SK-N-SH (cell line): ENCODE data around the gene TRPV3. TPM values are rescaled to one million over a fixed set of nuclear protein-coding genes. Genes with fewer than 3 reads are reported as not detected.

Experiments
- CTCF ChIA-PET: fragments of 300-600, 350-600 bp; formaldehyde crosslinking; extraction: SDS; loops from one replicate; lab custom pipeline; 2021; lab: Yijun Ruan, JAX
- POLR2A ChIA-PET: fragments of 350-600 bp; sonication (Branson Sonifier 250); formaldehyde crosslinking; extraction: SDS; loops from one replicate; lab custom pipeline; 2020; ENCODE audit warnings: antibody characterized with exemption, inconsistent platforms; lab: Yijun Ruan, JAX
- DNase-seq: peaks from one replicate; pipeline ENCODE4 v3.0.0; 2012
- H2AFZ ChIP-seq: fragments of 200-600 bp; sonication (generic); 2 replicates; pipeline ENCODE4 v1.8.1; 2016; ENCODE audit warnings: antibody characterized with exemption, mild to moderate bottlenecking, low read depth
- H3F3A ChIP-seq: fragments of 200-600 bp; sonication (generic); replicated peaks from 2 replicates; pipeline ENCODE3; 2016; ENCODE audit warnings: antibody characterized with exemption, mild to moderate bottlenecking; ENCODE audit not compliant: insufficient read depth
- H3K27ac ChIP-seq, 2 experiments: fragments of 200-500 bp in 1 of 2; fragments of 200-600 bp in 1 of 2; sonication (Bioruptor generic) in 1 of 2; sonication (generic), shearing (Covaris generic) in 1 of 2; 2 replicates each; pipeline versions ENCODE4 v1.5.1 to v1.6.1; 2014 to 2016; ENCODE audit warnings: low read depth in 2 of 2, inconsistent platforms in 1 of 2, low read length in 1 of 2, mild to moderate bottlenecking in 1 of 2, mixed read lengths in 1 of 2
- H3K27me3 ChIP-seq: fragments of 200-600 bp; sonication (generic), shearing (Covaris generic); 2 replicates; pipeline ENCODE4 v1.6.1; 2016; ENCODE audit warnings: mixed run types; ENCODE audit not compliant: insufficient read depth
- H3K36me3 ChIP-seq, 2 experiments: fragments of 200-500 bp in 1 of 2; fragments of 200-600 bp in 1 of 2; sonication (Bioruptor generic) in 1 of 2; sonication (generic) in 1 of 2; replicated peaks in 1 of 2; 2 replicates each; pipeline versions ENCODE3 to v1.5.1; 2014 to 2016; ENCODE audit warnings: low read length in 1 of 2, mild to moderate bottlenecking in 1 of 2; ENCODE audit not compliant: insufficient read depth in 2 of 2, control insufficient read depth in 1 of 2
- H3K4me1 ChIP-seq, 2 experiments: fragments of 200-500 bp in 1 of 2; fragments of 200-600 bp in 1 of 2; sonication (Bioruptor generic) in 1 of 2; sonication (generic), shearing (Covaris generic) in 1 of 2; 2 replicates each; pipeline versions ENCODE4 v1.5.1 to v1.6.1; 2014 to 2016; ENCODE audit warnings: low read depth in 1 of 2, low read length in 1 of 2, mixed run types in 1 of 2; ENCODE audit not compliant: insufficient read depth in 2 of 2, control insufficient read depth in 1 of 2
- H3K4me2 ChIP-seq: fragments of 200-600 bp; sonication (generic), shearing (Covaris generic); 2 replicates; pipeline ENCODE4 v1.6.1; 2017; ENCODE audit warnings: mixed run types
- H3K4me3 ChIP-seq, 2 experiments: fragments of 200-500 bp in 1 of 2; fragments of 200-600 bp in 1 of 2; sonication (Bioruptor generic) in 1 of 2; sonication (generic), shearing (Covaris generic) in 1 of 2; 2 replicates each; pipeline versions ENCODE4 v1.5.1 to v1.8.1; 2014 to 2016; ENCODE audit warnings: low read depth in 2 of 2, inconsistent platforms in 1 of 2, low read length in 1 of 2, mild to moderate bottlenecking in 1 of 2, mixed read lengths in 1 of 2, moderate library complexity in 1 of 2
- H3K79me2 ChIP-seq: fragments of 200-600 bp; sonication (generic); 2 replicates; pipeline ENCODE4 v1.8.1; 2017; ENCODE audit warnings: mild to moderate bottlenecking; ENCODE audit not compliant: insufficient read depth
- H3K9ac ChIP-seq: fragments of 200-600 bp; sonication (generic); 2 replicates; pipeline ENCODE4 v1.6.1; 2017; ENCODE audit warnings: mixed run types
- H3K9me2 ChIP-seq: fragments of 200-600 bp; sonication (generic); 2 replicates; pipeline ENCODE4 v1.6.1; 2017; ENCODE audit warnings: mixed run types
- H3K9me3 ChIP-seq: fragments of 200-600 bp; sonication (generic); 2 replicates; pipeline ENCODE4 v1.6.1; 2017; ENCODE audit warnings: mixed run types, mild to moderate bottlenecking, moderate library complexity
- H4K20me1 ChIP-seq: fragments of 200-600 bp; sonication (generic); 2 replicates; pipeline ENCODE4 v1.6.1; 2017; ENCODE audit warnings: mild to moderate bottlenecking, mixed run types; ENCODE audit not compliant: insufficient read depth
- CHD2 ChIP-seq: fragments of 150-350 bp; IDR thresholded peaks from 2 replicates; pipeline ENCODE4 v1.6.1; 2018; ENCODE audit warnings: low read length; ENCODE audit not compliant: partially characterized antibody
- ELF1 ChIP-seq: IDR thresholded peaks from 2 replicates; pipeline ENCODE4 v1.4.0; 2012
- EP300 ChIP-seq, 2 experiments: IDR thresholded peaks; 2 replicates each; pipeline versions ENCODE4 v1.4.0 to v1.6.1; 2012; ENCODE audit warnings: borderline replicate concordance in 1 of 2, low read depth in 1 of 2, low read length in 1 of 2
- FOSL2 ChIP-seq: IDR thresholded peaks from 2 replicates; pipeline ENCODE4 v1.4.0; 2012; ENCODE audit warnings: low read depth, mild to moderate bottlenecking, moderate library complexity, borderline replicate concordance
- GABPA ChIP-seq: IDR thresholded peaks from 2 replicates; pipeline ENCODE4 v1.4.0; 2012; ENCODE audit warnings: low read depth, mild to moderate bottlenecking
- JUND ChIP-seq: IDR thresholded peaks from 2 replicates; pipeline ENCODE4 v1.4.0; 2012
- MXI1 ChIP-seq: IDR thresholded peaks from 2 replicates; pipeline ENCODE4 v1.6.1; 2012; ENCODE audit warnings: mild to moderate bottlenecking, low read depth, low read length, improper control_type of control experiment
- NRF1 ChIP-seq: IDR thresholded peaks from 2 replicates; pipeline ENCODE4 v1.6.1; 2012; ENCODE audit warnings: low read depth, mild to moderate bottlenecking, low read length
- RAD21 ChIP-seq: IDR thresholded peaks from 2 replicates; pipeline ENCODE4 v1.6.1; 2012; ENCODE audit warnings: mild to moderate bottlenecking, low read length
- RFX5 ChIP-seq: IDR thresholded peaks from 2 replicates; pipeline ENCODE4 v1.6.1; 2012; ENCODE audit warnings: mild to moderate bottlenecking, improper control_type of control experiment, low read length
- RXRA ChIP-seq: IDR thresholded peaks from 2 replicates; pipeline ENCODE4 v1.4.0; 2012; ENCODE audit warnings: low read depth, mild to moderate bottlenecking, borderline replicate concordance
- TAF1 ChIP-seq: IDR thresholded peaks from 2 replicates; pipeline ENCODE4 v1.6.1; 2012; ENCODE audit warnings: low read depth, mild to moderate bottlenecking, low read length, moderate library complexity, borderline replicate concordance
- TCF12 ChIP-seq: IDR thresholded peaks from 2 replicates; pipeline ENCODE4 v1.4.0; 2012
- YY1 ChIP-seq: IDR thresholded peaks from 2 replicates; pipeline ENCODE4 v1.4.0; 2012; ENCODE audit warnings: low read depth, mild to moderate bottlenecking
- WGBS: methylation state at CpG from one replicate; pipeline ENCODE4 v1.1.6; 2017; ENCODE audit warnings: low lambda C conversion rate; 5-methylcytosine and 5-hydroxymethylcytosine counted together
- polyA plus RNA-seq, 3 experiments: library from polyadenylated mRNA; depleted of rRNA; stranded (reverse); fragments of >200 nt; gene quantifications; 2 replicates each; pipeline ENCODE4 v1.2.3, GENCODE V29; 2012
- TF ChIP-seq, protein P1 (sequence below): fragments of 150-350 bp; IDR thresholded peaks from 2 replicates; pipeline ENCODE4 v1.6.1; 2016; ENCODE audit warnings: mild to moderate bottlenecking, low read depth, low read length
- TF ChIP-seq, protein P2 (sequence below): fragments of 200-600 bp; sonication (generic); IDR thresholded peaks from 2 replicates; pipeline ENCODE4 v1.6.1; 2017; ENCODE audit warnings: antibody characterized with exemption, mild to moderate bottlenecking, moderate library complexity
- TF ChIP-seq, protein P3 (sequence below): fragments of 150-350 bp; IDR thresholded peaks from 2 replicates; pipeline ENCODE4 v1.6.1; 2017; ENCODE audit warnings: antibody characterized with exemption, low read length, low read depth, borderline replicate concordance
- TF ChIP-seq, protein P4 (sequence below): IDR thresholded peaks from 2 replicates; pipeline ENCODE4 v1.4.0; 2012; ENCODE audit warnings: low read depth
- TF ChIP-seq, protein P5 (sequence below): IDR thresholded peaks from 2 replicates; pipeline ENCODE4 v1.4.0; 2012; ENCODE audit warnings: low read depth, borderline replicate concordance

The TRPV3 gene
- polyA plus RNA-seq, 1 of the 3 experiments (the other 2 are of a cell fraction): 0.28 TPM

DNA sequence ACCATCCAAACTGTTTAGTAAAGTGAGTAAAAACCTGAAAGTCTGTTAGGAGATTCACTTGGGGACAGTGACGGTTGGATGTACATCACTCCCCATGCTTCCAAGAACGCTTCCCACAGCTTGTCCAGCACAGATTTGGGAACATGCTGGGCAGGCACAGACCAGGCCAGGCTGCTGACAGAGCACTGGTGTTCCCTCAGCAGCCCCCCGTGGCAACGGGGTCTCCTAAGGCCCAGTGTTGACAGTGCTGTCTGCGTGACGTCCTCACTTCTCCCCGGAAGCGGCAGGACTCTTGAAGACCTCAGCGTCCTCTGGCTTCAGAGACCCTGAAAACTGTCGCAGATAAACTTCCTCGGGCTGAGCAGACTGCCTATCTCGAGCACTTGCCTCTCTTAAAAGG lies 8.9 kb upstream of the TRPV3 start:
- H2AFZ ChIP-seq: no peak overlapping the region
- no peaks in the 10 kb centered on the region; a peak in 1 of 4 replicates for H3K4me1 ChIP-seq
- H3K4me2 ChIP-seq: no peak overlapping the region
- WGBS: 87% methylated on average over 12 of the region's 12 CpGs
- no peak overlapping the region for H3K9ac ChIP-seq
- no peaks in the 10 kb centered on the region for H3K79me2 ChIP-seq
- TF ChIP-seq TAF1: no peak
- no peak for TF ChIP-seq GABPA
- no peak for TF ChIP-seq TCF12
- TF ChIP-seq RAD21: no peak
- TF ChIP-seq NRF1: no peak
- no peak for TF ChIP-seq YY1
- no peak for TF ChIP-seq MXI1
- TF ChIP-seq RXRA: no peak
- TF ChIP-seq, protein P1, sequence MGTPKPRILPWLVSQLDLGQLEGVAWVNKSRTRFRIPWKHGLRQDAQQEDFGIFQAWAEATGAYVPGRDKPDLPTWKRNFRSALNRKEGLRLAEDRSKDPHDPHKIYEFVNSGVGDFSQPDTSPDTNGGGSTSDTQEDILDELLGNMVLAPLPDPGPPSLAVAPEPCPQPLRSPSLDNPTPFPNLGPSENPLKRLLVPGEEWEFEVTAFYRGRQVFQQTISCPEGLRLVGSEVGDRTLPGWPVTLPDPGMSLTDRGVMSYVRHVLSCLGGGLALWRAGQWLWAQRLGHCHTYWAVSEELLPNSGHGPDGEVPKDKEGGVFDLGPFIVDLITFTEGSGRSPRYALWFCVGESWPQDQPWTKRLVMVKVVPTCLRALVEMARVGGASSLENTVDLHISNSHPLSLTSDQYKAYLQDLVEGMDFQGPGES: no peak
- TF ChIP-seq, protein P2, sequence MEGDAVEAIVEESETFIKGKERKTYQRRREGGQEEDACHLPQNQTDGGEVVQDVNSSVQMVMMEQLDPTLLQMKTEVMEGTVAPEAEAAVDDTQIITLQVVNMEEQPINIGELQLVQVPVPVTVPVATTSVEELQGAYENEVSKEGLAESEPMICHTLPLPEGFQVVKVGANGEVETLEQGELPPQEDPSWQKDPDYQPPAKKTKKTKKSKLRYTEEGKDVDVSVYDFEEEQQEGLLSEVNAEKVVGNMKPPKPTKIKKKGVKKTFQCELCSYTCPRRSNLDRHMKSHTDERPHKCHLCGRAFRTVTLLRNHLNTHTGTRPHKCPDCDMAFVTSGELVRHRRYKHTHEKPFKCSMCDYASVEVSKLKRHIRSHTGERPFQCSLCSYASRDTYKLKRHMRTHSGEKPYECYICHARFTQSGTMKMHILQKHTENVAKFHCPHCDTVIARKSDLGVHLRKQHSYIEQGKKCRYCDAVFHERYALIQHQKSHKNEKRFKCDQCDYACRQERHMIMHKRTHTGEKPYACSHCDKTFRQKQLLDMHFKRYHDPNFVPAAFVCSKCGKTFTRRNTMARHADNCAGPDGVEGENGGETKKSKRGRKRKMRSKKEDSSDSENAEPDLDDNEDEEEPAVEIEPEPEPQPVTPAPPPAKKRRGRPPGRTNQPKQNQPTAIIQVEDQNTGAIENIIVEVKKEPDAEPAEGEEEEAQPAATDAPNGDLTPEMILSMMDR: no peak
- no peak for TF ChIP-seq FOSL2
- TF ChIP-seq, protein P3, sequence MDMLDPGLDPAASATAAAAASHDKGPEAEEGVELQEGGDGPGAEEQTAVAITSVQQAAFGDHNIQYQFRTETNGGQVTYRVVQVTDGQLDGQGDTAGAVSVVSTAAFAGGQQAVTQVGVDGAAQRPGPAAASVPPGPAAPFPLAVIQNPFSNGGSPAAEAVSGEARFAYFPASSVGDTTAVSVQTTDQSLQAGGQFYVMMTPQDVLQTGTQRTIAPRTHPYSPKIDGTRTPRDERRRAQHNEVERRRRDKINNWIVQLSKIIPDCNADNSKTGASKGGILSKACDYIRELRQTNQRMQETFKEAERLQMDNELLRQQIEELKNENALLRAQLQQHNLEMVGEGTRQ: no peak
- TF ChIP-seq JUND: no peak
- no peak for TF ChIP-seq RFX5
- no peak for TF ChIP-seq ELF1
- TF ChIP-seq, protein P4, sequence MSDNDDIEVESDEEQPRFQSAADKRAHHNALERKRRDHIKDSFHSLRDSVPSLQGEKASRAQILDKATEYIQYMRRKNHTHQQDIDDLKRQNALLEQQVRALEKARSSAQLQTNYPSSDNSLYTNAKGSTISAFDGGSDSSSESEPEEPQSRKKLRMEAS: no peak
- TF ChIP-seq CHD2: no peak
- no peak for TF ChIP-seq EP300 (IDR thresholded peaks at IDR 0.05; ENCODE audit: borderline replicate concordance in 1 of 2, low read depth in 1 of 2, low read length in 1 of 2)
- TF ChIP-seq, protein P5, sequence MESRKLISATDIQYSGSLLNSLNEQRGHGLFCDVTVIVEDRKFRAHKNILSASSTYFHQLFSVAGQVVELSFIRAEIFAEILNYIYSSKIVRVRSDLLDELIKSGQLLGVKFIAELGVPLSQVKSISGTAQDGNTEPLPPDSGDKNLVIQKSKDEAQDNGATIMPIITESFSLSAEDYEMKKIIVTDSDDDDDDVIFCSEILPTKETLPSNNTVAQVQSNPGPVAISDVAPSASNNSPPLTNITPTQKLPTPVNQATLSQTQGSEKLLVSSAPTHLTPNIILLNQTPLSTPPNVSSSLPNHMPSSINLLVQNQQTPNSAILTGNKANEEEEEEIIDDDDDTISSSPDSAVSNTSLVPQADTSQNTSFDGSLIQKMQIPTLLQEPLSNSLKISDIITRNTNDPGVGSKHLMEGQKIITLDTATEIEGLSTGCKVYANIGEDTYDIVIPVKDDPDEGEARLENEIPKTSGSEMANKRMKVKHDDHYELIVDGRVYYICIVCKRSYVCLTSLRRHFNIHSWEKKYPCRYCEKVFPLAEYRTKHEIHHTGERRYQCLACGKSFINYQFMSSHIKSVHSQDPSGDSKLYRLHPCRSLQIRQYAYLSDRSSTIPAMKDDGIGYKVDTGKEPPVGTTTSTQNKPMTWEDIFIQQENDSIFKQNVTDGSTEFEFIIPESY: no peak
- no peaks in the 10 kb centered on the region for H3K27me3 ChIP-seq
- H3K9me2 ChIP-seq: no peaks in the 10 kb centered on the region
- DNase-seq: no peak
- no peak overlapping the region for H3K27ac ChIP-seq
- no peak overlapping the region for H3K4me3 ChIP-seq
- POLR2A ChIA-PET: no interaction called here
- no peaks in the 10 kb centered on the region for H4K20me1 ChIP-seq
- H3F3A ChIP-seq: no peaks in the 10 kb centered on the region
- H3K9me3 ChIP-seq: no peaks in the 10 kb centered on the region
- H3K36me3 ChIP-seq: no peaks in the 10 kb centered on the region
- CTCF ChIA-PET: no interaction called here
